IMR-90 (cell line): ENCODE data around the gene ZNF503. TPM values are rescaled to one million over a fixed set of nuclear protein-coding genes. Genes with fewer than 3 reads are reported as not detected.
"Not testable (repeated sequence)": the region's sequence is repeated elsewhere in the genome, so short reads cannot be mapped to it uniquely, and the experiment has no call there.

Experiments
- ATAC-seq: fragments of 200-7000 bp; cut with Tn5 transposase; 2 replicates; pipeline ENCODE4 v1.9.1; 2020; ENCODE audit warnings: low read depth, mild to moderate bottlenecking, moderate library complexity
- BruUV-seq: library from RNA; stranded (reverse); fragments of 400-500 nt; replicated peaks from 2 replicates; lab custom pipeline; 2021; lab: Mats Ljungman, UMichigan
- CTCF ChIA-PET: fragments of 300-600 bp; formaldehyde crosslinking; extraction: SDS; loops from one replicate; lab custom pipeline; 2021; ENCODE audit warnings: antibody characterized with exemption; lab: Yijun Ruan, JAX
- POLR2A ChIA-PET: fragments of 300-600 bp; sonication (Branson Sonifier 250); formaldehyde crosslinking; loops from one replicate; lab custom pipeline; 2022; ENCODE audit warnings: antibody characterized with exemption; ENCODE audit not compliant: unreplicated experiment; lab: Charles Lee
- DNase-seq: peaks from one replicate; pipeline ENCODE4 v3.0.0; 2013
- H2AFZ ChIP-seq: replicated peaks from 2 replicates; pipeline ENCODE3; 2013; ENCODE audit warnings: low read length, mild to moderate bottlenecking; ENCODE audit not compliant: poor library complexity
- H2AK5ac ChIP-seq: 2 replicates; pipeline ENCODE4 v1.6.1; 2013; ENCODE audit warnings: low read depth, low read length, inconsistent platforms
- H2AK9ac ChIP-seq: replicated peaks from 2 replicates; pipeline ENCODE3; 2013; ENCODE audit warnings: mild to moderate bottlenecking, low read depth, low read length, moderate library complexity; ENCODE audit not compliant: poor library complexity
- H2BK120ac ChIP-seq: 2 replicates; pipeline ENCODE4 v1.6.1; 2013; ENCODE audit warnings: low read depth, low read length, inconsistent platforms
- H2BK15ac ChIP-seq: 3 replicates; pipeline ENCODE4 v1.6.1; 2013; ENCODE audit warnings: low read depth, low read length, inconsistent platforms
- H2BK20ac ChIP-seq: 2 replicates; pipeline ENCODE4 v1.6.1; 2013; ENCODE audit warnings: low read depth, mild to moderate bottlenecking, inconsistent platforms, low read length, moderate library complexity
- H2BK5ac ChIP-seq: 2 replicates; pipeline ENCODE4 v1.6.1; 2013; ENCODE audit warnings: mild to moderate bottlenecking, low read depth, low read length, inconsistent platforms; ENCODE audit not compliant: poor library complexity, severe bottlenecking
- H3K14ac ChIP-seq: replicated peaks from 2 replicates; pipeline ENCODE4 v1.6.1; 2013; ENCODE audit warnings: low read depth, low read length, inconsistent platforms
- H3K18ac ChIP-seq: 2 replicates; pipeline ENCODE4 v1.6.1; 2013; ENCODE audit warnings: low read depth, low read length, control low read depth
- H3K23ac ChIP-seq: 2 replicates; pipeline ENCODE4 v1.6.1; 2013; ENCODE audit warnings: low read depth, low read length, inconsistent platforms
- H3K27ac ChIP-seq: 2 replicates; pipeline ENCODE4 v1.5.1; 2013; ENCODE audit warnings: mild to moderate bottlenecking, control low read depth, low read length; ENCODE audit not compliant: insufficient read depth
- H3K27me3 ChIP-seq: 2 replicates; pipeline ENCODE4 v1.6.1; 2013; ENCODE audit warnings: low read length; ENCODE audit not compliant: control insufficient read depth, insufficient read depth
- H3K36me3 ChIP-seq: 2 replicates; pipeline ENCODE4 v1.6.1; 2013; ENCODE audit warnings: low read length, mixed read lengths; ENCODE audit not compliant: control insufficient read depth, insufficient read depth
- H3K4ac ChIP-seq: 2 replicates; pipeline ENCODE4 v1.6.1; 2013; ENCODE audit warnings: low read depth, low read length, inconsistent platforms
- H3K4me1 ChIP-seq: 2 replicates; pipeline ENCODE4 v1.6.1; 2013; ENCODE audit warnings: low read length, mixed read lengths; ENCODE audit not compliant: control insufficient read depth, insufficient read depth
- H3K4me2 ChIP-seq: 2 replicates; pipeline ENCODE4 v1.6.1; 2013; ENCODE audit warnings: low read depth, mild to moderate bottlenecking, control low read depth, low read length, moderate library complexity
- H3K4me3 ChIP-seq: 2 replicates; pipeline ENCODE4 v1.5.1; 2013; ENCODE audit warnings: low read depth, mild to moderate bottlenecking, control low read depth, low read length, moderate library complexity; ENCODE audit not compliant: insufficient read depth
- H3K56ac ChIP-seq: 2 replicates; pipeline ENCODE4 v1.6.1; 2013; ENCODE audit warnings: low read length, inconsistent platforms; ENCODE audit not compliant: insufficient read depth; ENCODE audit errors: extremely low read depth
- H3K79me1 ChIP-seq, 2 experiments: 2 replicates each; pipeline ENCODE4 v1.6.1; 2013; ENCODE audit warnings: low read length in 2 of 2, inconsistent platforms in 1 of 2, low read depth in 1 of 2
- H3K9ac ChIP-seq: 2 replicates; pipeline ENCODE4 v1.6.1; 2013; ENCODE audit warnings: low read depth, low read length, control low read depth
- H3K9me1 ChIP-seq: 2 replicates; pipeline ENCODE4 v1.6.1; 2013; ENCODE audit warnings: low read length, inconsistent platforms; ENCODE audit not compliant: insufficient read depth
- H3K9me3 ChIP-seq: 2 replicates; pipeline ENCODE4 v1.6.1; 2013; ENCODE audit warnings: low read length; ENCODE audit not compliant: control insufficient read depth, insufficient read depth
- H4K20me1 ChIP-seq: 2 replicates; pipeline ENCODE4 v1.6.1; 2013; ENCODE audit warnings: low read length, inconsistent platforms; ENCODE audit not compliant: insufficient read depth
- H4K5ac ChIP-seq: 2 replicates; pipeline ENCODE4 v1.6.1; 2013; ENCODE audit warnings: mild to moderate bottlenecking, low read depth, low read length, control low read depth
- H4K8ac ChIP-seq, 2 experiments: 2 replicates each; pipeline ENCODE4 v1.6.1; 2013; ENCODE audit warnings: low read depth in 2 of 2, low read length in 2 of 2, control low read depth in 1 of 2, inconsistent platforms in 1 of 2
- H4K91ac ChIP-seq: 2 replicates; pipeline ENCODE4 v1.6.1; 2013; ENCODE audit warnings: low read depth, low read length, inconsistent platforms; ENCODE audit not compliant: insufficient read depth
- WGBS, 2 experiments: methylation state at CpG; one replicate each; pipeline versions ENCODE4 v1.1.5 to v1.1.7; 2013; ENCODE audit warnings: missing lambda C conversion rate in 2 of 2; ENCODE audit not compliant: insufficient read length in 1 of 2; ENCODE audit errors: extremely low coverage in 2 of 2; 5-methylcytosine and 5-hydroxymethylcytosine counted together
- dilution Hi-C: fragments of 300-500 bp; cut with HindIII; formaldehyde crosslinking; loops from one replicate; pipeline ENCODE4 v1.14.3; 2018; ENCODE audit warnings: low sequenced_read_pairs; ENCODE audit not compliant: unreplicated experiment
- in situ Hi-C: fragments of 300-500 bp; cut with MboI; formaldehyde crosslinking; loops from 3 replicates; pipeline ENCODE4 v1.14.3; 2019; ENCODE audit warnings: low sequenced_read_pairs, inconsistent platforms, mixed read lengths
- intact Hi-C: fragments of 100-400 bp; cut with micrococcal nuclease; formaldehyde crosslinking; loops from 2 replicates; pipeline ENCODE4 v1.10.0; 2022
- polyA plus RNA-seq, 3 experiments: library from polyadenylated mRNA; depleted of rRNA; stranded (reverse); fragments of >200 nt; gene quantifications; 2 replicates each; pipeline ENCODE4 v1.2.3, GENCODE V29; 2012; ENCODE audit warnings: low replicate concordance in 1 of 3
- total RNA-seq: library from RNA; depleted of rRNA; stranded (reverse); fragments of >200 nt; gene quantifications from 2 replicates; pipeline ENCODE4 v1.2.3, GENCODE V29; 2012

Gene ZNF503
- total and polyA plus RNA-seq, 2 of the 4 experiments (the other 2 are of a cell fraction), result 0.36 to 5.8 TPM

DNA sequence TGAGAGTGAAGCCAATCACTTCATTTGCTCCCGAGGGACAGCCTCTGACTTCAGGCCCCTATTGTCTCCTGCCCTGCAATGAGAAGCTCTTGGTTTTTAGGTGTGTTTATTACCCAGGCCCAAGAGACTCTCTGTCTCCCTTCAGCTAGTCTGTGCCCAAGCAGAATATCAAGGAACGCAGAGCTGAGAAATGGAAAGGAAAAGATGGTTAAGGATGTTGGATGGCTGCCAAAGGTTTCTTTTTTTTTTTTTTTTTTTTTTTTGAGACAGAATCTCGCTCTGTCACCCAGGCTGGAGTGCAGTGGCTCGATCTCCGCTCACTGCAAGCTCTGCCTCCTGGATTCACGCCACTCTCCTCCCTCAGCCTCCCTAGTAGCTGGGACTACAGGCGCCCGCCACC lies 41.7 kb downstream of the ZNF503 start:
- H3K79me1 ChIP-seq, DNase-seq, H2AK9ac ChIP-seq, H3K27me3 ChIP-seq, H3K4me2 ChIP-seq, in situ Hi-C loops, H3K9ac ChIP-seq, ATAC-seq, H4K20me1 ChIP-seq, dilution Hi-C loops, H3K56ac ChIP-seq, H3K36me3 ChIP-seq, H3K9me3 ChIP-seq, BruUV-seq, H3K4me3 ChIP-seq: not testable (repeated sequence)
- H3K14ac ChIP-seq, result peak overlapping the region; percentile 74; the same call in 1 of the 2 replicates
- H3K4ac ChIP-seq, result peak overlapping the region; percentile 78
- peak overlapping the region; percentile 17 for H2BK5ac ChIP-seq
- H2BK15ac ChIP-seq, result peak overlapping the region; percentile 32; the same call in 2 of the 3 replicates
- peak overlapping the region; percentile 15; the same call in 1 of the 2 replicates for H4K5ac ChIP-seq
- H2BK20ac ChIP-seq, result peak overlapping the region; percentile 87
- peaks cover 14% of the 10 kb centered on the region for H3K9me1 ChIP-seq
- peak overlapping the region; percentile 4 to 56; a peak in 3 of 4 replicates for H4K8ac ChIP-seq
- peak overlapping the region; percentile 45; the same call in 1 of the 2 replicates for H3K23ac ChIP-seq
- H3K18ac ChIP-seq, result peak overlapping the region; percentile 14; the same call in 1 of the 2 replicates
- H3K27ac ChIP-seq, result peak overlapping the region; percentile 45; the same call in 1 of the 2 replicates
- H4K91ac ChIP-seq, result peak overlapping the region; percentile 82
- H3K4me1 ChIP-seq, result peaks cover 13% of the 10 kb centered on the region
- intact Hi-C loops, result loop anchor here (5.0 kb wide), 1 partner anchor 1203 kb away; no protein-coding TSS in a partner anchor
- ChIA-PET CTCF (interaction anchor here (0.6 to 2.0 kb wide), 2 partner anchors 35 to 921 kb away, joined by 3 to 5 read pairs; no protein-coding TSS in a partner anchor), POLR2A (interaction anchor here (0.6 kb wide), 1 partner anchor 92 kb away, joined by 13 read pairs; no protein-coding TSS in a partner anchor)
- H2BK120ac ChIP-seq, result peak overlapping the region; percentile 85
- peak overlapping the region; percentile 69 for H2AFZ ChIP-seq
- WGBS, 2 experiments, result no CpG with 5 or more reads among the region's 8 CpGs
- peak overlapping the region; percentile 39 for H2AK5ac ChIP-seq
